ENCODE results near the gene TTC7B. TPM values are rescaled to one million over a fixed set of nuclear protein-coding genes. Genes with fewer than 3 reads are reported as not detected.

TTC7B gene
- total and polyA plus RNA-seq, 2 experiments from 2014 or later, result 7.9 to 28.6 TPM

GRCh38 chr14:90697577-90698206, 118.5 kb downstream of the TTC7B start:
- no peaks in the 10 kb centered on the region for H3K36me3 ChIP-seq (ENCODE audit: insufficient read depth)
- H3K27ac ChIP-seq (ENCODE audit: low read depth), result no peak overlapping the region
- H3K4me2 ChIP-seq, result no peak overlapping the region
- peak; percentile 93 for DNase-seq (ENCODE audit: low spot score)
- TF ChIP-seq, protein P1, sequence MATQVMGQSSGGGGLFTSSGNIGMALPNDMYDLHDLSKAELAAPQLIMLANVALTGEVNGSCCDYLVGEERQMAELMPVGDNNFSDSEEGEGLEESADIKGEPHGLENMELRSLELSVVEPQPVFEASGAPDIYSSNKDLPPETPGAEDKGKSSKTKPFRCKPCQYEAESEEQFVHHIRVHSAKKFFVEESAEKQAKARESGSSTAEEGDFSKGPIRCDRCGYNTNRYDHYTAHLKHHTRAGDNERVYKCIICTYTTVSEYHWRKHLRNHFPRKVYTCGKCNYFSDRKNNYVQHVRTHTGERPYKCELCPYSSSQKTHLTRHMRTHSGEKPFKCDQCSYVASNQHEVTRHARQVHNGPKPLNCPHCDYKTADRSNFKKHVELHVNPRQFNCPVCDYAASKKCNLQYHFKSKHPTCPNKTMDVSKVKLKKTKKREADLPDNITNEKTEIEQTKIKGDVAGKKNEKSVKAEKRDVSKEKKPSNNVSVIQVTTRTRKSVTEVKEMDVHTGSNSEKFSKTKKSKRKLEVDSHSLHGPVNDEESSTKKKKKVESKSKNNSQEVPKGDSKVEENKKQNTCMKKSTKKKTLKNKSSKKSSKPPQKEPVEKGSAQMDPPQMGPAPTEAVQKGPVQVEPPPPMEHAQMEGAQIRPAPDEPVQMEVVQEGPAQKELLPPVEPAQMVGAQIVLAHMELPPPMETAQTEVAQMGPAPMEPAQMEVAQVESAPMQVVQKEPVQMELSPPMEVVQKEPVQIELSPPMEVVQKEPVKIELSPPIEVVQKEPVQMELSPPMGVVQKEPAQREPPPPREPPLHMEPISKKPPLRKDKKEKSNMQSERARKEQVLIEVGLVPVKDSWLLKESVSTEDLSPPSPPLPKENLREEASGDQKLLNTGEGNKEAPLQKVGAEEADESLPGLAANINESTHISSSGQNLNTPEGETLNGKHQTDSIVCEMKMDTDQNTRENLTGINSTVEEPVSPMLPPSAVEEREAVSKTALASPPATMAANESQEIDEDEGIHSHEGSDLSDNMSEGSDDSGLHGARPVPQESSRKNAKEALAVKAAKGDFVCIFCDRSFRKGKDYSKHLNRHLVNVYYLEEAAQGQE (IDR thresholded peaks at IDR 0.05; ENCODE audit: unreplicated experiment), result no peak
- no peak for TF ChIP-seq EZH2phosphoT487 (IDR thresholded peaks at IDR 0.05; ENCODE audit: unreplicated experiment)
- TF ChIP-seq CTCF (conservative IDR thresholded peaks at IDR 0.05; ENCODE audit: low read depth in 2 of 2), result peak; percentile 89 to 98
- TF ChIP-seq ZNF114 (CRISPR knock-in tag; IDR thresholded peaks at IDR 0.05), result no peak
- TF ChIP-seq JUNB (IDR thresholded peaks at IDR 0.05; ENCODE audit: unreplicated experiment), result no peak
- TF ChIP-seq, protein P2, sequence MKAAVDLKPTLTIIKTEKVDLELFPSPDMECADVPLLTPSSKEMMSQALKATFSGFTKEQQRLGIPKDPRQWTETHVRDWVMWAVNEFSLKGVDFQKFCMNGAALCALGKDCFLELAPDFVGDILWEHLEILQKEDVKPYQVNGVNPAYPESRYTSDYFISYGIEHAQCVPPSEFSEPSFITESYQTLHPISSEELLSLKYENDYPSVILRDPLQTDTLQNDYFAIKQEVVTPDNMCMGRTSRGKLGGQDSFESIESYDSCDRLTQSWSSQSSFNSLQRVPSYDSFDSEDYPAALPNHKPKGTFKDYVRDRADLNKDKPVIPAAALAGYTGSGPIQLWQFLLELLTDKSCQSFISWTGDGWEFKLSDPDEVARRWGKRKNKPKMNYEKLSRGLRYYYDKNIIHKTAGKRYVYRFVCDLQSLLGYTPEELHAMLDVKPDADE (IDR thresholded peaks at IDR 0.05), result no peak
- H3K4me1 ChIP-seq (ENCODE audit: insufficient read depth), result no peaks in the 10 kb centered on the region
- Mint-ChIP-seq H3K27me3 (ENCODE audit: insufficient read depth, low read depth, poor library complexity) (peaks cover 9% of the 10 kb centered on the region), H3K9me3 (no peaks in the 10 kb centered on the region), H3K36me3 (ENCODE audit: low read depth) (no peaks in the 10 kb centered on the region), H3K27ac (peak overlapping the region; percentile 14; the same call in 1 of the 2 replicates), H3K4me1 (peaks cover 24% of the 10 kb centered on the region), H3K4me3 (no peak overlapping the region)
- no peaks in the 10 kb centered on the region for H3K79me2 ChIP-seq (replicated peaks; ENCODE audit: insufficient read depth)
- H4K20me1 ChIP-seq (replicated peaks; ENCODE audit: insufficient read depth), result peaks cover 6% of the 10 kb centered on the region; the same call in 1 of the 2 replicates
- peak; percentile 97 for ATAC-seq
- H3K4me3 ChIP-seq, result no peak overlapping the region
- H3K27me3 ChIP-seq (ENCODE audit: insufficient read depth), result no peaks in the 10 kb centered on the region
- H2AFZ ChIP-seq, result no peak overlapping the region
- no peaks in the 10 kb centered on the region for H3K9me2 ChIP-seq (ENCODE audit: insufficient read depth)
- H3F3A ChIP-seq (replicated peaks; ENCODE audit: low read depth), result peaks cover 5% of the 10 kb centered on the region; the same call in 1 of the 2 replicates

DNA sequence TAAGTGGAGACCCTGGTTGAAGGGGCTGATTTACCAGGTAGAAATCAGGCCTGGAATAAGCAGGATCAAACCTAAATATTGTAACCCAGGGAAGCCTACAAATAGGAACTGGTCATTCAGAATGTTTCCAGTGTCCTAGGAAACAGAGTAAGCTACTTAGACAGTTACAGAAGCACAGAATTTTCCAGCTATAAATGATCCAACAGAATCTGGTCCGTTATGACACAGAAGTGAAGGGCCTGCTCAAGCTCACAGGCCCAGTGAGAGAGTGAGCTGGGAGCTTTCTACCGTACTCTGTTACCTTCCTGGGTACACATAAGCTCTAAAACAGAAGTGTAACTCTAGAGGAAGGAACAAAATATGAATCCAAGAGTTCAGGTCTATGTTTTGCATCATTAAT, 119.1 kb downstream of the TTC7B start:
- TF ChIP-seq NANOG (IDR thresholded peaks at IDR 0.05; ENCODE audit: borderline replicate concordance), result no peak
- TF ChIP-seq, protein P2 (IDR thresholded peaks at IDR 0.05), result no peak
- no peak for TF ChIP-seq STAT1 (IDR thresholded peaks at IDR 0.05; ENCODE audit: unreplicated experiment)
- no peak for TF ChIP-seq EZH2phosphoT487 (IDR thresholded peaks at IDR 0.05; ENCODE audit: unreplicated experiment)
- TF ChIP-seq ZNF331 (CRISPR knock-in tag; IDR thresholded peaks at IDR 0.05; ENCODE audit: low read depth), result no peak
- Histone ChIP-seq H3K27ac (ENCODE audit: low read depth) (0 out of 2 replicates have a peak overlapping the region, but pooled peaks have one; percentile 9), H4K20me1 (replicated peaks; ENCODE audit: insufficient read depth) (peaks cover 6% of the 10 kb centered on the region; the same call in 1 of the 2 replicates), H3K79me2 (replicated peaks; ENCODE audit: insufficient read depth) (no peaks in the 10 kb centered on the region), H2AFZ (no peak overlapping the region), H3K4me3 (no peak overlapping the region), H3K4me2 (no peak overlapping the region), H3K9me2 (ENCODE audit: insufficient read depth) (no peaks in the 10 kb centered on the region), H3K27me3 (ENCODE audit: insufficient read depth) (no peaks in the 10 kb centered on the region), H3F3A (replicated peaks; ENCODE audit: low read depth) (peaks cover 5% of the 10 kb centered on the region; the same call in 1 of the 2 replicates), H3K36me3 (ENCODE audit: insufficient read depth) (no peaks in the 10 kb centered on the region), H3K4me1 (ENCODE audit: insufficient read depth) (no peaks in the 10 kb centered on the region)
- ATAC-seq (peak; percentile 12; the same call in 1 of the 3 replicates), DNase-seq (ENCODE audit: low spot score) (no peak)
- H3K27ac Mint-ChIP-seq, result no peak overlapping the region
- H3K4me3 Mint-ChIP-seq, result no peak overlapping the region
- H3K9me3 Mint-ChIP-seq, result no peaks in the 10 kb centered on the region
- peaks cover 9% of the 10 kb centered on the region for H3K27me3 Mint-ChIP-seq (ENCODE audit: insufficient read depth, low read depth, poor library complexity)
- H3K4me1 Mint-ChIP-seq, result peaks cover 24% of the 10 kb centered on the region
- H3K36me3 Mint-ChIP-seq (ENCODE audit: low read depth), result no peaks in the 10 kb centered on the region

All from GM23338 (cell line).